Loucy (cell line): ENCODE measurements around the gene CD82.

Experiments
- H2AFZ ChIP-seq: fragments of 200-600 bp; sonication (generic); 2 replicates; pipeline ENCODE4 v1.6.0; 2016; ENCODE audit warnings: antibody characterized with exemption, mild to moderate bottlenecking, low read length, moderate library complexity
- H3F3A ChIP-seq: fragments of 200-600 bp; 2 replicates; pipeline ENCODE4 v1.6.0; 2016; ENCODE audit warnings: antibody characterized with exemption, low read depth, mild to moderate bottlenecking
- H3K27me3 ChIP-seq: fragments of 200-600 bp; sonication (generic); 2 replicates; pipeline ENCODE4 v1.6.1; 2014; ENCODE audit warnings: low read length, mild to moderate bottlenecking; ENCODE audit not compliant: insufficient read depth, poor library complexity, severe bottlenecking
- H3K36me3 ChIP-seq: fragments of 200-600 bp; sonication (generic); 2 replicates; pipeline ENCODE4 v1.6.1; 2016; ENCODE audit warnings: low read length; ENCODE audit not compliant: insufficient read depth
- H3K4me1 ChIP-seq: fragments of 200-600 bp; sonication (generic); 2 replicates; pipeline ENCODE4 v1.5.1; 2014; ENCODE audit warnings: low read length, mild to moderate bottlenecking; ENCODE audit not compliant: insufficient read depth, poor library complexity, severe bottlenecking
- H3K4me2 ChIP-seq: fragments of 200-600 bp; sonication (generic); 2 replicates; pipeline ENCODE4 v1.6.0; 2014; ENCODE audit warnings: antibody characterized with exemption, low read length, low read depth, mild to moderate bottlenecking; ENCODE audit not compliant: poor library complexity, severe bottlenecking
- H3K4me3 ChIP-seq: fragments of 200-600 bp; sonication (generic); 2 replicates; pipeline ENCODE4 v1.5.1; 2014; ENCODE audit warnings: low read length, mild to moderate bottlenecking, mixed read lengths; ENCODE audit not compliant: poor library complexity, severe bottlenecking
- H3K79me2 ChIP-seq: fragments of 200-600 bp; sonication (generic); 2 replicates; pipeline ENCODE4 v1.6.1; 2014; ENCODE audit warnings: low read length; ENCODE audit not compliant: insufficient read depth
- H3K9ac ChIP-seq: fragments of 200-600 bp; sonication (generic); 2 replicates; pipeline ENCODE4 v1.6.0; 2014; ENCODE audit warnings: mild to moderate bottlenecking, low read depth, low read length, moderate library complexity; ENCODE audit not compliant: poor library complexity, severe bottlenecking
- H3K9me2 ChIP-seq: fragments of 200-600 bp; sonication (generic); replicated peaks from 2 replicates; pipeline ENCODE4 v1.6.1; 2016; ENCODE audit warnings: low read depth, low read length, mixed read lengths
- H3K9me3 ChIP-seq: fragments of 200-600 bp; sonication (generic); 2 replicates; pipeline ENCODE4 v1.6.1; 2014; ENCODE audit warnings: mild to moderate bottlenecking, antibody characterized with exemption, low read length, low read depth; ENCODE audit not compliant: insufficient read depth
- H4K20me1 ChIP-seq: fragments of 200-600 bp; sonication (generic); 2 replicates; pipeline ENCODE4 v1.6.0; 2014; ENCODE audit warnings: antibody characterized with exemption, low read length, mild to moderate bottlenecking; ENCODE audit not compliant: insufficient read depth, poor library complexity, severe bottlenecking
- CTCF ChIP-seq: fragments of 200-600 bp; sonication (generic); conservative IDR thresholded peaks from 2 replicates; pipeline ENCODE4 v1.5.1; 2014; ENCODE audit warnings: mild to moderate bottlenecking, antibody characterized with exemption, low read length
- EZH2phosphoT487 ChIP-seq: fragments of 200-600 bp; IDR thresholded peaks from 2 replicates; pipeline ENCODE4 v1.6.1; 2018; ENCODE audit warnings: antibody characterized with exemption, mild to moderate bottlenecking, moderate library complexity, borderline replicate concordance

Gene CD82

GRCh38 chr11:44610186-44610955 is 44.9 kb downstream of the CD82 start:
- Histone ChIP-seq H3K4me1 (peaks cover 19% of the 10 kb centered on the region), H3K9me2 (no peaks in the 10 kb centered on the region), H3K4me2 (no peak overlapping the region), H3F3A (no peaks in the 10 kb centered on the region), H2AFZ (no peak overlapping the region), H3K4me3 (no peak overlapping the region), H3K79me2 (0 out of 2 replicates have a peak, but pooled peaks cover 7% of the 10 kb centered on the region), H4K20me1 (peaks cover 5% of the 10 kb centered on the region), H3K36me3 (peaks cover 91% of the 10 kb centered on the region; the same call in 1 of the 2 replicates), H3K9ac (no peak overlapping the region), H3K27me3 (no peaks in the 10 kb centered on the region), H3K9me3 (no peaks in the 10 kb centered on the region)
- TF ChIP-seq CTCF (no peak), EZH2phosphoT487 (no peak)

GRCh38 chr11:44611088-44611487 is 45.6 kb downstream of the CD82 start:
- H3K9me3 ChIP-seq, result no peaks in the 10 kb centered on the region
- no peaks in the 10 kb centered on the region for H3K27me3 ChIP-seq
- peaks cover 91% of the 10 kb centered on the region; the same call in 1 of the 2 replicates for H3K36me3 ChIP-seq
- no peak overlapping the region for H3K4me2 ChIP-seq
- peaks cover 19% of the 10 kb centered on the region for H3K4me1 ChIP-seq
- peaks cover 5% of the 10 kb centered on the region for H4K20me1 ChIP-seq
- 0 out of 2 replicates have a peak, but pooled peaks cover 7% of the 10 kb centered on the region for H3K79me2 ChIP-seq
- H3K4me3 ChIP-seq, result no peak overlapping the region
- H3K9ac ChIP-seq, result no peak overlapping the region
- H3F3A ChIP-seq, result no peaks in the 10 kb centered on the region
- no peaks in the 10 kb centered on the region for H3K9me2 ChIP-seq
- no peak for TF ChIP-seq EZH2phosphoT487
- no peak for TF ChIP-seq CTCF
- H2AFZ ChIP-seq, result no peak overlapping the region

GRCh38 chr11:44611687-44612434 is 46.4 kb downstream of the CD82 start:
- peaks cover 19% of the 10 kb centered on the region for H3K4me1 ChIP-seq
- no peak overlapping the region for H3K9ac ChIP-seq
- peaks cover 91% of the 10 kb centered on the region; the same call in 1 of the 2 replicates for H3K36me3 ChIP-seq
- H3K9me2 ChIP-seq, result no peaks in the 10 kb centered on the region
- TF ChIP-seq EZH2phosphoT487 (no peak), CTCF (no peak)
- no peak overlapping the region for H3K4me2 ChIP-seq
- H3K4me3 ChIP-seq, result no peak overlapping the region
- no peaks in the 10 kb centered on the region for H3F3A ChIP-seq
- H3K9me3 ChIP-seq, result no peaks in the 10 kb centered on the region
- H3K27me3 ChIP-seq, result no peaks in the 10 kb centered on the region
- H2AFZ ChIP-seq, result no peak overlapping the region
- H4K20me1 ChIP-seq, result peaks cover 5% of the 10 kb centered on the region
- 0 out of 2 replicates have a peak, but pooled peaks cover 7% of the 10 kb centered on the region for H3K79me2 ChIP-seq
